Measurements from ENCODE around the gene DDX1. TPM values are rescaled to one million over a fixed set of nuclear protein-coding genes. Genes with fewer than 3 reads are reported as not detected.

Gene DDX1
- total RNA-seq, 1 donor from 2014 or later, result 77.9 TPM

DNA sequence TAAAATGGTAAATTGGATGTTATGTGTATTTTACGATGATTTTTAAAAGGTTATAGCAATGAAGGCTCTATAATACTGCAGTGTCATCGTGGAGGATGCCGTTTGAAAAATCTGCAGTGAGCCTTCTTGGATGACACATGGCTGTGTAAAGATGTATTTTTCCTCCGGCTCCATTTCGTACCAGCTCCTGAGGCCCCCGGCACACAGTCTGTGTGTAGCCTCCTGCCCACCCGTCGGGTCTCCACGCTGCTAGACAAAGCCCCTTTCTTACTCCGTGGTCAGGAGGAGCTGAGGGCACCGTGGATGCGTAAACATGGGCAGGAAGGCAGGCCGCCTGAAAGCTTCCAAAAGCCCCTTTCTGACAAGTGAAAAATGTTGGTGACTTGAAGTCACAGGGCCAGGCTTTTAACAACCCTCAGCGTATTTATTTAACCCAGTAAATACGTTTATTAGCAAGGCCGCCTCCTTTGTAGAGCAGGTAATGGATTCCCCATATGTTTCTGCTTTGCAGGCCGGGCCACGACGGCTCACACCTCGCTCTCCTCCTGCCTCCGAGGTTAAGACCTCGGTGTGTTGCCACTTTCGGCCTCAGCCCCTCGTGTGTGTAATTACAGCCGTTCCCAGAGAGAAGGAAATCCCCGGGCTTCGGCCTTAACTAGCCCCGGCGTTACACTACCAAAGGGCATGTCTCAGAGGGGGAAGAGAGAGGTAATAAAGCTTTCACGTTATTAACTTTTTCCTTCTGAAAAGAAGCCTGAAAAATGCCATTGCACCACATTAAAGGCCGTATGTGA, 72.8 kb downstream of the DDX1 start:
- DNase-seq, result no peak

DNA sequence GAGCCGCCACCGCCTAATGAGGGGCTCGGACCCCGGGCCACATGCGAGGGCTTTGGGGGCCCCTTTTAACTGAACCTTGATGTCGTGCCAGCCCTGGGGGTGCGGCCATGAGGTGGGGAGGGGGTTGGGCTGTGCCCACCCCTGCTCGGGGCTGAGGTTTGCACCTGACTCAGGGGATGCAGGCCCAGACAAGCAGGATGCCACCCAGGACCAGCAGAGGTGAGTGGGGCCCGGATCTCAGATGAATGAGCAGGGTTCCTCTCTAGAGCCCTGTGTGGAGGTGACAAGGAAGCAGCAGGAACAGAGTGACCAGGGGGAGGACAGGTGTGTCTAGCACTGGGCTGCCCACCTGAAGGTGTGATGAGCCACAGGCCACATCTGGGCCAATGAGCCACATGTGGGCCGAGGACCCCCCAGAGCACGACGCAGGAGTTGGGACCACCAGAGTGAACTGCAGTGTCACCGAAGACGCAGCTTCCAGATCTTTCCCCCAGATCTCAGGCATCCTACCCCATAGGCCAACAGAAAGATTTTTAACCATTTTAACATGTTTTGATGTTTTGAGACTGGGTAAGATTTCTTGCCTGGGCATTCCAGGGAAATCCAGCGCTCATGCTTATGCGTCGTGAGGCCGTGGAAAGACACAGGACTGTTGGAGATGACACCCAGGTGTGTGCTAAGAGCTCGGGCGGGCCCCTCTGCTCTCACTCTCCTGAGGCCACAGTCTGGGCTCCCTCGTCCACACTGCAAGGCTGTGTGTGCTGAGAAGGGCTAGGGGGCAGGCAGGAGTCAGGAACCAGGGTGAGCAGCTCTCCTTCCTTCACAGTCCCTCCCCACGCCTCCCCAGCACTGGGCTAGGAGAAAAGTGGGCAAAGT, 73.6 kb downstream of the DDX1 start:
- DNase-seq, result no peak

DNA sequence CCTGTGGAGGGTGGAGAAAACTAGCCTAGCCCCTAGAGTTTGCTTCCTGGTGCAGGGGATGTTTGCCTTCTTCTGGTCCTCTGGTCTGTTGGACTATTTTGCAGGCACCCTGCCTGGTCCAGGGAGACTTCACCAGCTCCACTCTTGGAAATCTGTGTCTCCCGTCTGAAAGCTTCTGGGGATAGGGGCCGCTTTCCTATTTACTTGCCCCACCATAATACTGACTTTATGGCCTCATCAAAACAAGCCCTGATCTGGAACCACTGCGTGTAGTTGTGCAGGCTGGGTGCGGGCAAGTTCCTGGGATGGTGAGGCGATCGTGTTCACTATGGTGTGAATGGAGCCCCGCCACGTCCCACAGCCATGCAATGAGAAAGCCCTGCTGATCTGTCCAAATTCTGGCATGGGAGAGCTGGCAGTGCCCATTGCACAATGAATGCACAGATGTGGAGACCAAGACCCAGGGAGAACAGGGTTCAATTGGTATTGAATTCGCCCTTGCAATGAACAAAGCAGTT, 74.3 kb downstream of the DDX1 start:
- no peak for DNase-seq

DNA sequence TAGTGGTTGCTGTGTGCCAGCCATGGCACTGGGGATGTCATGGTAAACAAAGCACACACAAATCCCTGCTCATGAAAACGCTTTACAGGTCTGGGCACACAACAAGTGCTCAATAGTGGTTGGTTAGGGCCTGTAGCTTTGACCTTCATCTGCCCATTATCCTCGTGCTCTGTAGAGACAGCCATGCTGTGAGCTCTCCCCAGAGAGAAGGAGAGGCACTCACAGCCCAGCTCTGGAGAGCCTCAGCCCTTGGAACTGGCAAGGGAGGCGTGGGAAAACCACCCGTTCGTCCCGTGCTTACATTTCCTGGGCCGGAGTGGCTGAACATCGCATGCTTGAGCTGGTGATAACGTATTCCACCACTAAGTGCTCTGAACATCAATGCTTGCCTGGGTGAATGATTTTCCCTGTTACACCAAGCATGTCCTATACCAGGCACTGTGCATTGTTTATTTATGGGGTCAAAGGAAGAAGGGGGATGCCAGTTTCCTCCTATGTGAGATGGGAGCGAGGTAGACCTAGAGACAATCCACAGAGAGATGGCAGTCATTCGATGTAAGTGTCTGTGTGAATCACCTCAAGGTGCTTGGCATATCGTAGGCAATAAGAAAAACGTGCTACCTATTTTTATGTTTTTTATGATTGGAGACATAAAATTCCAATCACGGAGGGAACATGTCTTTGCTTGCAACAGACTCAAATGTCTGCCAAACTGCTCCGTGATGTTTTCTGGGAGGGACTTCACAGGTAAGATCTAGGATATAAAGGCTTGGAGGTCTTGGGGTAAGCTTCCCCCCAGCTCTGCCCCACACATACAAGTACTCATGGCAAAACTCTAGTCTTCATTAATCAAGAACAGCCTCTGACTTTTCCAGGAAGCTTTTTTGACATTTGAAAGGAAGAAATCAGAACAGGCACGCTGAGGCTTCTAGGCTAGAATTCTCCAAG, 75.5 kb downstream of the DDX1 start:
- peak; percentile 34 for DNase-seq

DNA sequence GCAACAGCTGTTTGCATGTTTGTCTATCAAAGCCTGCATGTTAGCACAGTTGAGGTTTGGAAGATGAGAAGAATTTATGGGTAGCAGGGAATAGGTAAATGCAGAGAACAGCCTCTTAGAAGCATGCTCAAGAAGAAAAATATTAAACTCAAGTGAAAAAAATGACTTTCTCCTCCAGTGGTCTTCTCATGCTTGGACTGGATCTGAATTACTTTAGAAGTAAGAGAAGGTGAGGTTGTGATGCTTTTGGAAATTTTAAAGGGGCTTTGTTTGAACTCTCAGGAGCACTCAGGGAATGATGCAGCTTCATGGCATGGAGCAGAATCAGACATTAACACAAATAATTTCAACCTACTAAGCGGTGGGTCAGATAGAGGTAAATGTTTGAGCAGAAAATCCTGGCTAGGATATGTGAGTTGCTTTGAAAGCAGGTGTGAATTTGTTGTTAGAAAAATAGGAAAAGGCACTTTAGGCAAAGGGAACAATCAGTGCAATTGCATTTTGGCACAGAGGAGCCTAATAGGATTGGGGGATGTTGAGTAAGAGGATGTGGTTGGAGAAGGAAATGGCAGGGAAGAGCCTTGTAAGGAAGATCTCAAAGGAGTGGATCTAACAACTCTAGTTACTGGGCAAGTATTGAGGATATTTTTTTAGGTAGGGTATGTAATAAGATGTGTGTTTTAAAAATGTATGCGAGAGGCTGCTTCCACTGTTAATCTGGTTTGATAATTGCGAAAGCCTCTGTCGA, 76.3 kb downstream of the DDX1 start:
- no peak for DNase-seq

DNA sequence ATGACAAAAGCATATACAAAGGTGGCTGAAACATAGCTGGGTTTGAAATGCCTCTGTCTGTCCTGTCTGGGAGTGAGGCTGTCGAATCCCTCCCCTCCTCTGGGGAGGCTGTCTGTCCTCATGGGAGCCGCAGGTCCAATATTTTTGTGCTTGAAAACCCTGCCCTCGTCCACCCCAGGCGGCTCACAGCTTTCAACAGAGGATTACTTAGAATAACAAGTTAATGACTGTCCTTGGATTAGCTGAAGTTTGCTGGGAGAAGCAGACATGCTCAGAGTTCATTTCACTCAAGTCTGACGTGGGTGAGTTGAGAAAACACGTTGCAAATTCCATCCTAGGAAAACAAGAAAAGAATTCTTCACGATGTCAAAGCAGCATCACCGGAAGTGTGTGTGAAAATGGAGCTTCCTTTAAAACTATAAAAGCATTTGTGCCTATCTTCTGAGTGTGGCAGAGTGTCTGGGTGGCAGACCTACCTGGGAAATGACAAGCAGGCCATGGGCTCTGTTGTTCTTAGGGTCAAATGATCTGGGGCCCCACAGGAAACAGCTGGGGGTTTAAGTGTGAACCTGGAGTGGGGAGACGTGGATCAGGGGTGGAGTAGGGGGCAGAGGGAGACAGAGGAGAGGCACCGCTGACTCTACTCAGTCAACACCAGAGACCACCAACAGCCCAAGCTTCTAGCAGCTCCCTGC, 77.1 kb downstream of the DDX1 start:
- DNase-seq, result no peak

DNA sequence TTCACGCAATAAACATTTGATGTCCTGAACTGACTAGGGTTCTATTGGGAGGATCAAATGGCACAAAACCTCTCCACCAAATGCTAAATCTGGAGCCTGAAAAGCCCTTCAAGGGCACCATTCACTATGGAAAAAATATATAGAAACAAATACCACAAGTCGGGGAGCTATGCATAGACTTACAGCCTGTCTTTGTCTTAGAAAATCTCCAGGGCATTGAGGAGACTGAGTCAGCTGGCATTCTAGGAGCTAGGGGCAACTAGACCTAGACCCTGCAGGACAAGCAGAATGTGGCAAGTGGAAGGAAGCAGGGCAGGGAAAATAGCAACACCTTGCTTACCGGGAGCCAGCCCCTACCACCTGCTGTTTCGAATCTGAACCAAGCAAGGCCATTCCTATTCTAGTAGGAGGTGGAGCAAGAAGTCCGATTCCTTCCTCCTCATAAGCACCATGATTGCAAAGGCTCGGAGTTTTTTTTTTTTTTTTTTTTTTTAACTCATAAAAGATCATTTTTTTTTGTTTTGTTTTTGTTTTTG, 77.8 kb downstream of the DDX1 start:
- DNase-seq, result no peak

DNA sequence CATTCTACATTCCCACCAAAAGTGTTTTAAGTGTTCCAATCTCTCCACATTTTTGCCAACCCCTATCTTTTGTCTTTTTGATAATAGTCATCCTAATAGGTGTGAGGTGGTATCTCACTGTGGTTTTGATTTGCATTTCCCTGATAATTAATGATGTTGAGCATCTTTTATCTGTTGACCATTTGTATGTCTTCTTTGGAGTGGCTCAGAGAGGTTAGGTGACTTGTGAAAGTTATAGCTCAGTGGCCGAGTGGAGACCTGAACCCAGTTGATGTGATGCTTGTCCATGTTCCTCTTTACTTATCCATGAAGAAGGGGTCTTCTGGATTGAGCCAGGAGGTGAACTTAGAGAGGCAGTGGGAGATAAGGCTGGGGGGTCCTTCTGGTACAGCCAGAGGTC, 78.8 kb downstream of the DDX1 start:
- no peak for DNase-seq

DNA sequence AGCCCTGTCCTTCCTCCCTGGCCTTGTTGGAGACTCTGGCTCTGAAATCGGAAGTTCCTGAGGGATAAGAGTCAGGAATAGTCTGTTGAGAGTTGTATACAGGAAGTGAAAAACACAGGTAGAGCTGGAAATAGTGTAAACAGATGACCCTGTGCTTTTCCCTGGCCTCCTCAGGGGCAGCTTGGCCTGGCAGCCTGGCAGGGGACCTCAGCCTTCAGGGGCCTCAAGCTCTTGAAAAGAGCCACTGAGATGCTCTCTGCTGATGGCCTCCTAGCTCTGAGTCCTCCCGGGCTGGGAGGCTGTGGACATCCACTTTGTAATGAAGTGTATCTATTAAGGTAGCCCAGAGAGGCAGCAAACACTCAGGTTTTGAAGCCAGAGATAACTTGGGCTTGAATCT, 79.3 kb downstream of the DDX1 start:
- no peak for DNase-seq

DNA sequence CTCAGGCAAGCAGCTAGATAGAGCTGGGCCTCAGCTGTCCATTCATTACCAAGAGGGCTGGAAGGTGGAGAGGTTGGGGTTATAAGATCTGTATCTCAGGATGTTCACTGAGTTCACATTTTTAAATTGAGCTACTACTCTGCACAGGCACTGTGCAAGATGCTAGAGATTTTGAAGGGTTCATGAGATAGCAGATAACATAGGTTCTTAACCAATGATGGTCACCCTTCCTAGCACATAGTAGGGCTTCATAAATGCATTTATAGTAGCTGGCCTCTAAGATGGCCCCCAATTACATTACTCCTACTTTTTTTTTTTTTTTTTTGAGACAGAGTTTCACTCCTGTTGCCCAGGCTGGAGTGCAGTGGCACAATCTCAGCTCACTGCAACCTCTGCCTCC, 79.7 kb downstream of the DDX1 start:
- no peak for DNase-seq

DNA sequence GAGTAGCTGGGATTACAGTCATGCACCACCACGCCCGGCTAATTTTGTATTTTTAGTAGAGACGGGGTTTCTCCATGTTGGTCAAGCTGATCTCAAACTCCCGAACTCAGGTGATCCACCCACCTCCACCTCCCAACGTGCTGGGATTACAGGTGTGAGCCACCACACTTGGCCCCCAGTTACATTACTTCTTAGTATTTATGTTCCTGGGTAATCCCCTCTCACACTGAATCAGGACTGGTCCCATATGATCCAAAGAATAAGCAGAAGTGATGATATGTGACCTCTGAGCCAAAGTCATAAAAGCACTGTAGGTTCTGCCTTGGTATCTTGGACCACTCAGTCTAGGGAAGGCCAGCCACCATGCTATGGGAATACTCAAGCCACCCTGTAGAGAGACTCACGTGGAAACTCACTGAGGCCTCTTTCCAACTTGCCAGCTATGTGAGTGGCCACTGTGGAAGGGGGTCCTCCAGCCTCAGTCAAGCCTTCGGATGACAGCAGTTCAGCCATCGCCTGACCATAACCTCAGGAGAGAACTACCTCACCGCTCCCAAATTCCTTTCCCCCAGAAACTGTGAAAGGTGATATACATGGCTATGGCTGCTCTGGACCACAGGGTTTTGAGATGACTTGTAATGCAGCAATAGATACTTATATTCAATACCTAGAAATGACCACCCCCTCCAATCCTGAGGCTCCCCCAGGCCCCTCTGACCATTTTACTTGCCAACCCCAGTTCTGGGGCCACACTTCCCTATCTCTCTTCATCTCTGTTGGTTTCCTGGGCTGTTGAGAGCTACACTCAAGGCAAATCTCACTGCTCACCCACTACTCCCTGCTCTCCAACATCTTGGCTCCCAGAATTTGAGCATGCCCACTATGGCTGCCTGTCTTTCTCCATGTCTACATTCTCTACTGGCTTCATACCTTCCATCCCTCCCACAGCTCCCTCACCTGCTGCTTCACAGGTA, 80.5 kb downstream of the DDX1 start:
- DNase-seq, result no peak

DNA sequence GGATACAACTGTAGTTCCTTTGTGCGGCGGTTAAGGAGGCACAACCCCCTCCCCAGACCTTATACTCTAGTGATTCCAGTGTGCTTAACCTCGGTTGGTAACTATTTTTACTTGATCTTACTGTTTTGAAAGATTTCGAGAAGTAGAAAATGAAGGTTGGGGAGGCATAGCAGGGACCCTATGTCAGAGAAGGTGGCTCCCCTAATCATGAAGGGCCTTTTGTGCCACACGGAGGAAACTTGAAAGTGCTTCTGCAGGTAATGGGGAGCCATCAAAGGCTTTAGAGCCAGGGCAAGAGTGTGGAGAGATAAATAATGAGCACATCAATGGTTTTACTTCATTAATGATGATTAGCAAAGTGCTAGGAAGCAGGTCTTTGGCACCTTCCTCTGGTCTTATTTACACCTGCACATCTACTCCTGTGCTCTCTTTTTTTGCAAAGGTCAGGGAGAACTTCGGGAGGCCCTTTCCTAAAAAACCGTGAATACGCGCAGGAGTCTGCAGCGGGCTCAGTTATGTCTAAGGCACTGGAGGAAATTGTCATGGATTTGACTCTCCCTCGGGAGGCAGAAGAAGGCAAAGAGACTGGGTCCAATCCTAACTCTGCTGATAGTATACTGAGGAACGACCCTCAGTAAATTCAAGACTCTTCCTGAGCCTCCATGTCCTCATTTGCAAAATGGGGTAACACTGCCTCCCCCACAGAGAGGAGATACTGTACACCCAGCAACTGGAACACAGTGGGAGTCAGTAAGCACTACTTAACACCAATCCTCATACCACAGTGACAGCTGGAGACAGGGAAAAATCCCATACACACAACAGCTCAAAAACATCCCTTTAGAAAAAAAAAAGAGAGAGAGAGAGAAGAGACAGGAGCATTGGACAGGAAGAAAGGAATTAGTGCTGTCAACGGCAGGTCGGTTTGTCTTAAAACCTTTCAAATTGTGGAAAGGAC, 81.6 kb downstream of the DDX1 start:
- DNase-seq, result no peak

DNA sequence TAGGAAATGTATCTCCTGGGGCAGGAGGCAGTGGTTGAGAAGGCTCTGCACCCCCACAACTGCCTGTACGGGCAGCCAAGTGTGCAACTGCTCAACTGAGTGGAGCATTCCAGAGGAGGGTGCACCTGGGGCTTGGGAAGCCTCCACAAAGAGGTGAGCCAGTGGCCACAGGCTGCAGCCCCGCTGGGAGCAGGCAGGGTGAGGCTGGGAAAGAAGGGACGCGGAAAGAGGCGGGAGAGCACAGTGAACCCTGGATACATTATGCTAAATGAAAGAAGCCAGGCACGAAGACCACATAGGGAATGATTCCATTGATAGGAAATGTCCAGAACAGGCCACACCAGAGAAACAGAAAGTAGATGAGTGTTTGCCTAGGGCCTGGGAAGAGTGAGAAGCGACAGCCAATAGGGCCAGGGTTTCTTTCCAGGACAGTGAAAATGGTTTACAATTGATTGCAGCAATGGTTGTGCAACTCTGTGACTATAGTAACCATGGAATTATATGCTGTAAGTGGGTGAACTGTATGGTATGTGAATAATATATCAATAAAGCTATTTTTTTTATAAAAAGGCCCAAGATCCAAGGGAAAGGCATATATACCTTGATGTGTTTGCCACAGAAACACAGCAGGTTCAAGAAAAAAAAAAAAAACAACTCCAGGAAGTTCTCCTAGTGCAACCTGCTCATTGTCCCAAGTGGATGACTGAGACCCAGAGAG, 82.4 kb downstream of the DDX1 start:
- DNase-seq, result no peak

DNA sequence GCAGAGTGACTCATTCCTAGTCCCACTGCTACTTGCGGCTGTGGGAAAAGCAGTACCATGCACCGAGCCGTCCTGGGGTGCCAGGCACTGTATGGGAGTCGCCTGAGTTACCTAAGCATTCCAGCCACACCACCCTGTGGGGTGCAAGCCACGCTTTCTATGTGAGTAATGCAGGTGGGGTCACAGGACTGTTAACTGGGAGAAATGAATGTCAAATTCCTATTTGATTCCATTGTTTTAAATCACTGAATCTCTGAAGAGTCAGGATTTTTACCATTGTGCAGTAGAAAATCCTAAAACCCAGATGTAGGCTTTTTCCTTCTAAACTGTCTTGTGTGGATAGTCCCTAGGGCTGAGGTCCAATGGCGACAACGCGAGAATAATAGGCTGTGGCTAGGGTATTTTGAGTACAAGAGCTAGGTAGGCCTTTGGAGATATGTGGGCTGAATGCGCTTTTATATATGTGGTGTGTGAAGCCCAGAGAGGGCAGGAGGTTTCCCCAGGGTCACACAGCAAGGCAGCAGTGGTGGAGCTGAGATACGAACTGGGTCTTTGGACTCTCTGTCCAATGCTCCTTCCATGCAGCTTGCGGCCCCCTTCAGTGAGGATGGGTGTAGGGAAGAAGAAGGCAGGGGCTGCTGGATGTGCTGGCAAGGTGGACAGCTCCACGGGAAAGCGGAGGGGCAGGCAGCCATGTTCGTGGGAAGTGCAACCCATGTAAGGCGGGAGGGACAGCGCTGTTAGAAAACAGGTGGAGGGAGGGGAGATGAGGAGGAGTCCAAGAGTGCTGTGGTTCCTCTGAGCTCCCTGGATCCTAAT, 83.2 kb downstream of the DDX1 start:
- DNase-seq, result no peak

DNA sequence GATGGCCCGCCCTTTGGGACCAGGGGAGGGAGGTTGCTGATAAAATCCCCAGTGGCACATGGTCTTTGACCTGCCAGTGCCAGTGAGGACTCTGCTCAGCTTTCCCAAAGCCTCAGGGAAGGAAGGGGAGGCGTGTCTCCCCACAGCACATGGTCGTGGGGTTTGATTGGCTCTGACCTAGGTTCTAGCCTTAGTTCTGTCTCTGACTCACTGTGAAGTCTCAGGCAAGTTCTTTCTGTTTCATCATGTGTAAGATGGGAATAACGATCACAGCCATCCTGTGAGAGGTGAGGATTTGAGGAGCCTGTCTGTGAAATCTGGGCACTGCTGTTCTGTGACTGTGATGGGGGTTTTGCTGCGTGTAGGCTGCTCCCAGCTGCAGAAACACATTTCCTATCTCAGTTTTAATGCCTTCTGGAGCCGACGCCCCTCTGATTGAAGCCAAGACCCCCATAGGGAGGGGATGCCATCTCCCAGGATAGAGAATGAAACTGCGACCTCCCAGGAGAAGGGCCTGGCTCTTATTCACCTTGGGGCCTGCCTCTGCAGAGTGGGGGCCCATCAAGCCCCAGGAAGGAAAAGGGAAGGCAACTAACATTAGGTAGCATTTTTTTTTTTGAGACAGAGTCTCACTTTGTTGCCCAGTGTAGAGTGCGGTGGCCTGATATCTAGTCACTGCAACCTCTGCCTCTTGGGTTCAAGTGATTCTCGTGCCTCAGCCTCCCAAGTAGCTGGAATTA, 84.0 kb downstream of the DDX1 start:
- DNase-seq, result no peak

Measured in skin of body (tissue), 2 donors.